Ascending aorta (tissue), 2 donors: Measurements from ENCODE around the gene GPR155. TPM values are rescaled to one million over a fixed set of nuclear protein-coding genes. Genes with fewer than 3 reads are reported as not detected.

Experiments used
- DNase-seq, 2 donors: peaks; one replicate each; pipeline ENCODE4 v3.0.0-alpha.2; 2019; ENCODE audit warnings: low spot score in 2 of 2
- H3K27ac ChIP-seq, 2 donors: fragments of 200-600 bp; sonication (generic); one replicate each; pipeline ENCODE4 v1.5.1; 2016 to 2017; ENCODE audit warnings: mild to moderate bottlenecking in 1 of 2
- H3K27me3 ChIP-seq: fragments of 200-600 bp; sonication (generic); one replicate; pipeline ENCODE4 v1.5.1; 2017
- H3K36me3 ChIP-seq, 2 donors: fragments of 200-600 bp; sonication (generic); one replicate each; pipeline ENCODE4 v1.5.1; 2016
- H3K4me1 ChIP-seq, 2 donors: fragments of 200-600 bp; sonication (generic); one replicate each; pipeline ENCODE4 v1.5.1; 2016 to 2017; ENCODE audit warnings: mild to moderate bottlenecking in 1 of 2
- H3K4me3 ChIP-seq, 2 donors: fragments of 200-600 bp; sonication (generic); one replicate each; pipeline ENCODE4 v1.5.1; 2016 to 2017; ENCODE audit warnings: mild to moderate bottlenecking in 1 of 2
- H3K9me3 ChIP-seq, 2 donors: fragments of 200-600 bp; sonication (generic); one replicate each; pipeline ENCODE4 v1.5.1; 2016
- CTCF ChIP-seq, 3 experiments: fragments of 200-600 bp in 2 of 3; fragments of 450-650 bp in 1 of 3; sonication (generic) in 2 of 3; IDR thresholded peaks; one replicate each; pipeline ENCODE4 v1.5.1; 2016 to 2019; ENCODE audit warnings: antibody characterized with exemption in 3 of 3, mild to moderate bottlenecking in 1 of 3, moderate library complexity in 1 of 3
- intact Hi-C: fragments of 100-400 bp; cut with DNase I; formaldehyde crosslinking; loops from one replicate; pipeline ENCODE4 v1.15.1; 2023
- total RNA-seq: library from RNA; depleted of rRNA; stranded (reverse); fragments of >200 nt; gene quantifications from one replicate; pipeline ENCODE4 v1.1.0, GENCODE V29; 2016

The GPR155 gene
- total RNA-seq, 1 donor from 2014 or later, result 1.8 TPM

DNA sequence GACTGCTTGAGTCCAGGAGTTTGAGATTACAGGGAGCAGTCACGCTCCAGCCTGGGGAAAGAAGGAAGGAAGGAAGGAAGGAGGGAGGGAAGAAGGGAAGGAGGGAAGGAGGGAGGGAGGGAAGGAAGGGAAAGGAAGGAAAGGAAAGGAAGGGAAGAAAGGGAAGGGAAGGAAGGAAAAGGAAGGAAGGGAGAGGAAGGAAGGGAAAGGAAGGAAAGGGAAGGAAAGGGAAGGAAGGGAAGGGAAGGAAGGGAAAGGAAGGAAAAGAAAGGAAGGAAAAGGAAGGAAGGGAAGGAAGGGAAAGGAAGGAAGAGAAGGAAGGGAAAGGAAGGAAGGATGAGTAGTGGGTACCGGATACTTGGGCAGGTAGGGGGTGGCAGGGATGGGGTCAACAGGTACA lies 32.3 kb downstream of the GPR155 start:
- Histone ChIP-seq H3K4me1 (no peaks in the 10 kb centered on the region), H3K27ac (no peak overlapping the region), H3K4me3 (no peak overlapping the region), H3K9me3 (no peaks in the 10 kb centered on the region), H3K36me3 (peaks cover 6 to 25% of the 10 kb centered on the region in 2 donors), H3K27me3 (no peaks in the 10 kb centered on the region)
- no peak for DNase-seq
- intact Hi-C loops, result no loop called here
- TF ChIP-seq CTCF (IDR thresholded peaks at IDR 0.05), result no peak

GRCh38 chr2:174450021-174450816 lies 36.6 kb downstream of the GPR155 start:
- Histone ChIP-seq H3K36me3 (peaks cover 3 to 17% of the 10 kb centered on the region in 2 donors), H3K4me3 (no peak overlapping the region), H3K27me3 (no peaks in the 10 kb centered on the region), H3K27ac (no peak overlapping the region), H3K9me3 (no peaks in the 10 kb centered on the region), H3K4me1 (peaks cover 0 to under 1% of the 10 kb centered on the region in 2 donors)
- intact Hi-C loops, result no loop called here
- DNase-seq, result no peak
- no peak for TF ChIP-seq CTCF (IDR thresholded peaks at IDR 0.05)

GRCh38 chr2:174449033-174449432 lies 37.8 kb downstream of the GPR155 start:
- Histone ChIP-seq H3K4me1 (peaks cover 0 to 3% of the 10 kb centered on the region in 2 donors), H3K9me3 (no peaks in the 10 kb centered on the region), H3K27ac (no peak overlapping the region), H3K27me3 (no peaks in the 10 kb centered on the region), H3K36me3 (peaks cover 9 to 17% of the 10 kb centered on the region in 2 donors), H3K4me3 (no peak overlapping the region)
- intact Hi-C loops, result no loop called here
- TF ChIP-seq CTCF (IDR thresholded peaks at IDR 0.05), result no peak
- DNase-seq, result no peak

GRCh38 chr2:174446531-174446930 lies 40.3 kb downstream of the GPR155 start:
- TF ChIP-seq CTCF (IDR thresholded peaks at IDR 0.05), result no peak

GRCh38 chr2:174445248-174445647 lies 41.6 kb downstream of the GPR155 start:
- DNase-seq, result no peak
- H3K36me3 ChIP-seq, result peaks cover 10 to 13% of the 10 kb centered on the region in 2 donors
- no peaks in the 10 kb centered on the region for H3K27me3 ChIP-seq
- H3K4me3 ChIP-seq, result no peak overlapping the region
- intact Hi-C loops, result no loop called here
- H3K4me1 ChIP-seq, result peaks cover 0 to 3% of the 10 kb centered on the region in 2 donors
- no peak overlapping the region for H3K27ac ChIP-seq
- H3K9me3 ChIP-seq, result no peaks in the 10 kb centered on the region
- TF ChIP-seq CTCF (IDR thresholded peaks at IDR 0.05), result no peak

More at GRCh38 chr2:174446531-174446930, 40.3 kb downstream of the GPR155 start:
- Histone ChIP-seq H3K36me3 (peaks cover 10 to 13% of the 10 kb centered on the region in 2 donors), H3K9me3 (no peaks in the 10 kb centered on the region), H3K27ac (no peak overlapping the region), H3K4me3 (no peak overlapping the region), H3K4me1 (peaks cover 0 to 3% of the 10 kb centered on the region in 2 donors), H3K27me3 (no peaks in the 10 kb centered on the region)
- intact Hi-C loops, result no loop called here
- no peak for DNase-seq
